NCI-H82 treated with DMSO at 0.1 percent for 48 hours (cell line): Measurements from ENCODE around the gene PTPN6.
"Not testable (repeated sequence)": the region's sequence is repeated elsewhere in the genome, so short reads cannot be mapped to it uniquely, and the experiment has no call there.

Source experiments
- DNase-seq: peaks from one replicate; lab custom pipeline; 2025; ENCODE audit not compliant: unreplicated experiment; lab: John Stamatoyannopoulos, UW

PTPN6 gene

DNA sequence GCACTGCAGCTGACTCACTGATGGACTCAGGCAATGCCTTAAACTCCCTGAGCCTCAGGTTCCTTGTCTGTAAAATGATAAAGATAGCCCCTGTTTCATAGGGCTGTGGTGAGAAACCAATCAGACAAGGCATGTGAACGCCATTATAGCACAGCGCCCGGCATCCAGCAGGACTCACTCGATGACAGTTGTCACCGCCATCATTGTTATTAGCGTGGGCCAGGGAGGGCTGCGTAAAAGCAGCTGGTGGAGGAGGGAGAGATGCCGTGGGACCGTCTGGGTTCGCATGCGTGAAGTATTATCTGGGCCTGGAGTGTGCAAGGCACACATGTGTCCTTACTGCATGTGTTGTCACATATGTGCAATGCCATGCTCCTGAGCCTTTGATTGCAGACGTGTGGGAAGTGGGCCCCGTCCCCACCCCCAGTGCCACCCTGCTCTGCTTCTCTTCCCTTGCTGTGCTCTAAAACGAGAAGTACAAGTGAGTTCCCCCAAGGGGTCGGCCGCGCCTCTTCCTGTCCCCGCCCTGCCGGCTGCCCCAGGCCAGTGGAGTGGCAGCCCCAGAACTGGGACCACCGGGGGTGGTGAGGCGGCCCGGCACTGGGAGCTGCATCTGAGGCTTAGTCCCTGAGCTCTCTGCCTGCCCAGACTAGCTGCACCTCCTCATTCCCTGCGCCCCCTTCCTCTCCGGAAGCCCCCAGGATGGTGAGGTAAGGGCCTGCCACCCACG, at the start of gene PTPN6:
PTPN6 (plus strand) TSS at position 546 of the 730 bp plus-strand sequence; CDS start at position 703, 157 bp downstream.
- DNase-seq = no peak

DNA sequence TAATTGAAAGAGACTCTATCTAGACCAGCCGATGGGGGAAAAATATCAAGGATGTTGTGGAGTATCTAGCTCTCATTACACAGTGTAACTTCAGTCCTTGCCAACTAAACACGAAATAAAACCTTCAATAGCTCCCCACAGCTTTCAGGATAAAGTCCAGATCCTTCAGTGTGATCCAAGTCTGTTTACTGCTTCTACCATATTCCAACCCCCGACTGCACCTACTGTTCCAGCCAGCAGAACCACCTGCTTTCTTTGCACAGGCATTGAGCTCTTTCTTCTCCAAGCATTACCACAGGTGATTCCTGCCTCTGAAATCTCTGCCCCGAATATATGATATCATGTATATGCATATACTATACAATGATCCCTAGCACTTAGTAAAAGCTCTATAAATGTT, 48.7 kb upstream of the PTPN6 start:
- DNase-seq = no peak

DNA sequence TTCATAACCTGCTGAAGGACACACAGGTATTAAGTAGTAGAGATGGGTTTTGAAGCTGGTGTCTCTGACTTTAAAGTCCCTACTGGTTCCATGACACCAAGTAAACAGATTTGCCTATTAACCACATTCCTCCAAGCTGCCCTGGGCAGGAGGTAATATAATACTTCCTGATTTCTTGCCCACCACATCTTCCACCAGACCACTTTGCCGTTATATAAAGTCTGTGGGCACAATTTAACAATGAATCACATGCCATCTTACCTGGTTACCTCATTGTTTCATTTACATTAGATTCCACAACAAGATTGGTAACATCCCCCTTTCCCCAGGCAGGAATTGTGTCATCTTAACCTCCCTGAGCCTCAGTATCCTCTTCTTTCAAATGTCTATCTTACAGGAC, 47.4 kb upstream of the PTPN6 start:
- DNase-seq = no peak

DNA sequence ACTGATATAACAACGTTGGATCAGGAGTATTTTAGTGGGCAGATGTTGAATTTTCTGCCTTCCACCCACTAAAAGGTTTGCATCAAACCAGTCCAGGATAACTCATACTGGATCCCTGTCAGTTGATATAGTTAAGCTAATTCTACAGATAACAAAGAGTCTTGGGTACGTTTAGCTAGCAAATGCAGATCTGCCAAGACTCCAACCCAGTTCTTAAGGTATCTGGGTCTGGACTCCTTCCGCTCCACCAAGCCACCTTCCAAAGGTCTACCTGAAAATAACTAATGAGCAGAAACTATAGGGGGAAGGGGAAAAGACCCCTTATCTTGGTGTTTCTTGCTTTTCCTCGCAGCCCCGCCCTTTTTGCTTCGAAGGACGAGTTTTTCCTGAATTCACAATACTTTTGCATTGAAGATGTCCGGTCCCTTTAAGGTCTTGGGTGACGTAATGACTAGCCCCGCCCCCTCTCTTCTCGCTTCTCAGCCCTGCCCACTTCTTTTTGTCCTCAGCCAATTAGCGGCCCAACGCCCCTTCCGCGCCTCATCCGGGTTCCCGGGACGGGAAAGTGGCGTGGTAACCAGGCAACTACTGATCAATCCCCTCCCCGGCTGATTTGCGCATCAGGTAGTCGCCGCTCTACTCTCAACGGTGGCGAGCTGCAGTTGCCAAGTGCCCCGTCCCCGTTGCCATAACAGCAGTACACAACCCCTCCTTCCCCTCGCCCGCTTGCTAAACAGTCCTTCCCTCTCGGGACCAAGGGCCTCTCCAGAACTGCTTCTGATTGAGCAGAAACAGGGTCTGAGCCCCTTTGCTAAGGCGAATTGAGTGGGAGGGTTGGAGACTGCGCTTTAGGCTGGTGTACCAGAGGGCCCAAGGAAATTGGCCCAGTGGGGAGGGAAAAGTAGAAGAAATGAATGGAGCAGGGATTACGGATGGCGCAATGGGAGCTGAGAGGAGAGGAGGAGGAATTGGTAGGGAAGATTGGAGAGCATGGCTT, 46.6 kb upstream of the PTPN6 start, which contains the start of gene LRRC23:
LRRC23 (plus strand) TSS at position 543 of the 997 bp plus-strand sequence. CDS start 812 bp downstream, outside the sequence.
- peak; percentile 96 for DNase-seq

DNA sequence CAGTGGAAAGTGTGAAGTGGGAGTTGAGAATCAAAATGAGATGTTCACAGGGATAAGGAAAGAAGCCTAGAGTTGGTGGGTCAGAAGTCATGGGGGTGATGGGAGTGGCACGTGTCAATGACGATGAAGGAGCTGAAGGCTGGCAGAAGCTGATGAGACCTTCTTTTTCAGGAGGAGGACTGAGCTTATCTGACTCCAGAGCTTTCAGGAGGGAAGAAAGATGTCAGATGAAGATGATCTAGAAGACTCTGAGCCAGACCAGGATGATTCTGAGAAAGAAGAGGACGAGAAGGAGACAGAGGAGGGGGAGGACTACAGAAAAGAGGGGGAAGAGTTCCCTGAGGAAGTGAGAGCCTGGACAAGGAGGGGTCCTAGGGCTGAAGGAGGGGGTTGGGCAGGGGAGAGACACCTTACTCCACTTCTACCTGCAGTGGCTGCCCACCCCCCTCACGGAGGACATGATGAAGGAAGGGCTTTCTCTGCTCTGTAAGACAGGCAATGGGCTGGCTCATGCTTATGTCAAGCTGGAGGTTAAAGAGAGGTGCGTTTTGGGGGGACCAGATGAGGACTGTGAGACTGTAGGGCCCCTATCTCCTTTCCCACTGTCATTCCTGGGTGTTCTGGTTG, 45.6 kb upstream of the PTPN6 start:
- DNase-seq = no peak

DNA sequence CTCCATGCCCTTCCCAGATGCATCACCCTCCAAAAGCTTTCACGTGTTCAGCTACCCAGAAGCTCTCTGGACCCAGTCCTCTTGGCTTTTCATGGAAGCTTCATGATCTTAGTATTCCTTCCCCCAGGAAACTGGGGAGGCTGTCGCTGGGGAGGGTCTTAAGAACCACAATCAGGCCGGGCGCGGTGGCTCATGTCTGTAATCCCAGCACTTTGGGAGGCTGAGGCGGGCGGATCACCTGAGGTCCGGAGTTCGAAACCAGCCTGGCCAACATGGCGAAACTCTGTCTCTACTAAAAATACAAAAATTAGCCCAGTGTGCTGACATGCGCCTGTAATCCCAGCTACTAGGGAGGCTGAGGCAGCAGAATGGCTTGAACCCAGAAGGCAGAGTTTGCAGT, 43.0 kb upstream of the PTPN6 start:
- DNase-seq = not testable (repeated sequence)

DNA sequence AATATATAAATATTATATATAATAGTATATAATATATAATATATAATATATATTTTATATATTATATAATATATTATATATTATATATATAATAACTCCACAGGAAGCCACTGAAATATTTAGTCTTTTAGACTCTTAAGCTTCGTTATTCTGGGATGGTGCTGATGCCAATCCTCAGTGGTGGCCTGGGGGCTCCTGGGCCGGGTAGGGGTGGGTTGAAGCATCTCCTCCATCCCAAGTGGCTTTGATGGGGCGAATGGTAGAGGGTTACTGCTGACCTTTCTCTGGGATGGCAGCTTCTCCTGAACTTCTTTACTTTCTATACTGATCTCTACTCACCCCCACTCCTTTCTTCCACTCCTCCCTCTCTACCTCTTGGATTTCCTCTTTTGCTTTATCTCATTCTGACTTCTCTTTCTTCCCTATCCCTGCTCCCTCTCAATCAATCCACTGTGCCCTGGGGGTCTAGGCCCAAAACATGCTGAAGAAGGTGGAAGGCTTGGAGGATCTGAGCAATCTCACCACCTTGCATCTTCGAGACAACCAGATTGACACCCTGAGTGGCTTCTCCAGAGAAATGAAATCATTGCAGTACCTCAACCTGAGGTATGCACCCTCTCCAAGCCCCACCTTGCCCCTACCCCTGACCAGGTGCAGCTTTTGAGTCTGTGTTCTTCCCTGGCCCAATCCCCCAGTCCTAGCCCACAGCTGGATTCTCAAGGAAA, 41.6 kb upstream of the PTPN6 start:
- DNase-seq = no peak

DNA sequence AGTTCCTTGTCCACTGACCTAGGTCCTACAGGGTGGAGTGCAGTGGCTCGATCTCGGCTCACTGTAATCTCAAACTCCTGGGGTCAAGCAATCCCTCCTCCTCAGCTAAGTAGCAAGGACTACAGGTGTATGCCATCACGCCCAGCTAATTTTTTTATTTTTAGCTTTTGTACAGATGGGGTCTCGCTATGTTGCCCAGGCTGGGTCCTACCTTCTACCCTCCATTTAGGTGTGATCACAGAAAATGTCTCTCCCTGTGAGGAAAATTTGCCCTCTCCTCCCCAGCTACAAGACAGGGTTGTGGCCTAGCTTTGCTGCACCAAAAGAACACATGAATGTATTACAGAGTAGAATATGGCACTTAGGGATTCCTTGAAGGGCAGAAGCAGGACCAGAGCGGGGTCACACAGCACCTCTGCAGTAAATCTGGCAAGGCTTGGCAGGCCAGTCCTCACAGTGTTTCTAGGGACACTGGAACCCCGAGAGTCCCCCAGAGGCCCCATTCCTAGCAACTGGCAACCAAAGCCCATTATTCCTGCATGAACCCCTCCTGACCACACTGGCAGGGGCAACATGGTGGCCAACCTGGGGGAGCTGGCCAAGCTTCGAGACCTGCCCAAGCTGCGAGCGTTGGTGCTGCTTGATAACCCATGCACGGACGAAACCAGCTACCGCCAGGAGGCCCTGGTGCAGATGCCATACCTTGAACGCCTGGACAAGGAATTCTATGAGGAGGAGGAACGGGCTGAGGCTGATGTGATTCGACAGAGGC, 38.8 kb upstream of the PTPN6 start:
- DNase-seq = no peak

DNA sequence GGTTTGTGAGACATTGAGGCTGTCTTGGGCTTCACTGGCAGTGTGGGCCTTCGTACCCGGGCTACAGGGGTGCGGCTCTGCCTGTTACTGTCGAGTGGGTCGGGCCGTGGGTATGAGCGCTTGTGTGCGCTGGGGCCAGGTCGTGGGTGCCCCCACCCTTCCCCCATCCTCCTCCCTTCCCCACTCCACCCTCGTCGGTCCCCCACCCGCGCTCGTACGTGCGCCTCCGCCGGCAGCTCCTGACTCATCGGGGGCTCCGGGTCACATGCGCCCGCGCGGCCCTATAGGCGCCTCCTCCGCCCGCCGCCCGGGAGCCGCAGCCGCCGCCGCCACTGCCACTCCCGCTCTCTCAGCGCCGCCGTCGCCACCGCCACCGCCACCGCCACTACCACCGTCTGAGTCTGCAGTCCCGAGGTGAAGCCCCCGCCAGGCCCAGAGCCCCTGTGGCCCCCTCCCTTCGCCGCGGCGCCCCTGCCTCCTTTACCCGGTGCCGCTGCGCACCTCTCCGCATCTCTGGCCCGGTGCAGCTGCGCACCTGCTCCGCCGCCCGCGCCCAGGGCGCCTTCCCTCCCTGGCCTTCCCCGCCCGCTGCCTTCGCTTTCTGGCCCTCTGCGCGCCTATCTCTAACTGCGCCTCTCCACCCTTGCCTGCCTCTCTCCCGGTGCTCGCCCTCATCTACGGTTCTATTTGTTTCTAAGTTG, 36.8 kb upstream of the PTPN6 start, which contains the start of gene ENO2:
ENO2 (plus strand) TSS at position 335 of the 701 bp plus-strand sequence. CDS start 1,253 bp downstream, outside the sequence.
- no peak for DNase-seq

DNA sequence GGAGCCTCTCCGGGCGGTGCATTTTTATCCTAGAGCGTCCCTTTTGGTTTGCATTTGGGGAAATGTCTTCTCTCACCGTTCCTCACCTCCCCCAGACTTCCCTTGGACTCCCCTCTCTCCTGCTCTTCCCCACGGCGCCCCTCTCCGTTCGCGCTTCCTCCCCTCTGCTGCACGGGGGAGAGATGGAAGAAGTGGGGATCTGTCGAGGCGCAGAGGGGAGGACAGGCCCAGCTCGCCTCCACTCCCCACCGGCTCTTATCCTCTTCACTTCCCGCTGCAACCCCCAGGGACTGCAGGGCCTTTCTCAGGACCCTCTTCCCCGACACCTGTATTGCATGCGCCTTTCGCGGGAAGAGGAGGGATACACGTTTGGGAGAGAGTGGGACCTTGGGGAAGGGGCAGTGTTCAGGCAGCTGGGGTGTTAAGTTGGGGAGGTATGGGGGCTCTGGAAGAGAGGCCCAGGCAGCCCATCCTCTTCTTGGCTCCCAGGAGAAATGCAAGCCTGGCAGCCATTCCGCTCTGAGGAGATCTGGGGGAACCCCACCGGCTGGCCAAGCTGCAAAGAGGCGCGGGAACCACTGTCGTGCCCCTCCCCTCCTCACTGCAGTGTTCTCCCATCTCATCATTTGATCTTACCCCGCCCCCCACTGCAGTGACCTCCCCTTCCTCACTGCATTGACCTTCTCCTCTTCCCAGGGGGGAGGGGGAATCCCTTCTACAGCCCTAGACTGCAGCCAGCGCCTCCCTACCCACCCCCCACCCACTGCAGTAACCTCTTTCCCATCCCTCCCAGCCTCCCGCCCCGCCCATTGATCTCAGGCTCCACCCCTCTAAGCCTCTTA, 36.0 kb upstream of the PTPN6 start:
- peak; percentile 92 for DNase-seq

DNA sequence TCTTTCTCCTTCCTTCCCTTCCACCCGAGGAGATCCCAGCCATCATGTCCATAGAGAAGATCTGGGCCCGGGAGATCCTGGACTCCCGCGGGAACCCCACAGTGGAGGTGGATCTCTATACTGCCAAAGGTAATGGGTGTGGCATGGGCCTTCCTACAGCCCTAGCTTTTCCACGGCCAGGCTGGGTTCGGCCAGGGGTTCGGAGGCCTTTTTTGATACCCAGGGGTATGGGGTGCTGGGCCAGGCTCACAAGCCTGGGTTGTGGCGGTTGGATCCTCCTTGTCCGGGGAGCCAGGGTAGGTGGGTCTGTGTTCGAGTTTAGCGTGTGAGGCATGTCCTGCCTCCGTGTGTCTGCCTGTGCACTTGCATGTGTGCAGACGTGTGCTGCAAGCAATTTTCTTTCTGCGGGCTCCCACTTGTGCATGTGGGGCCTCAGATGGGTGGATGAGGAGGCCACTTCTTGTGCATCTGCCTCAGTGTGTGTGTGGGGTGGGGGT, 35.3 kb upstream of the PTPN6 start:
- DNase-seq = no peak

DNA sequence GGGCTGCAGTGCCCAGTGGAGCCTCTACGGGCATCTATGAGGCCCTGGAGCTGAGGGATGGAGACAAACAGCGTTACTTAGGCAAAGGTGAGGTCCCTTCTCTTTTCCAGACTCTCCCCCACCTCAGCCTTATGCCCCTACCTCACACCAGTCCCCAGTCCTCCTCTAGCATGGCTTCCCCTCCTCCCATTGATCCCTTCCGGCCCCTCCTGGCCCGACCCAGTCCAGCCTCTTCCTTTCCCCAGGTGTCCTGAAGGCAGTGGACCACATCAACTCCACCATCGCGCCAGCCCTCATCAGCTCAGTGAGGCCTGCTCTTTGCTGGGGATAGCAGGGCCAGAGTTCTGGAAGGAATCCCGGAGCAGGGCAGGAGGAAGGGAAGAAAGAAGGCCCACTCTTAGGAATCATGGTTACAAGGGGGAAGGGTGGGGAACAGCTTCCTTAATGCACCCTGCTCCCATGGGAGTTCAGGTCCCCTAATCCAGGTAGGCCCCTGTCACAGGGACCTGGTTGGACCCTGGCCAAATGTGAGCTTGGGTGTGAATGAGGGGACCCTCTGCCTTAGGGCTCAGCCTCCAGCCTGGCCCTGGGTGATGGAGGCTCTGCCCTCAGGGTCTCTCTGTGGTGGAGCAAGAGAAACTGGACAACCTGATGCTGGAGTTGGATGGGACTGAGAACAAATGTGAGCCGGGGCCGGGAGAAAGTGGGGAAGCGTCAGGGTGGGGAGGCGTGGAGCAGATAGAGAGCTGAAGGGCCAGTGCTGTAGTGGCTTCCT, 34.5 kb upstream of the PTPN6 start:
- DNase-seq = no peak

DNA sequence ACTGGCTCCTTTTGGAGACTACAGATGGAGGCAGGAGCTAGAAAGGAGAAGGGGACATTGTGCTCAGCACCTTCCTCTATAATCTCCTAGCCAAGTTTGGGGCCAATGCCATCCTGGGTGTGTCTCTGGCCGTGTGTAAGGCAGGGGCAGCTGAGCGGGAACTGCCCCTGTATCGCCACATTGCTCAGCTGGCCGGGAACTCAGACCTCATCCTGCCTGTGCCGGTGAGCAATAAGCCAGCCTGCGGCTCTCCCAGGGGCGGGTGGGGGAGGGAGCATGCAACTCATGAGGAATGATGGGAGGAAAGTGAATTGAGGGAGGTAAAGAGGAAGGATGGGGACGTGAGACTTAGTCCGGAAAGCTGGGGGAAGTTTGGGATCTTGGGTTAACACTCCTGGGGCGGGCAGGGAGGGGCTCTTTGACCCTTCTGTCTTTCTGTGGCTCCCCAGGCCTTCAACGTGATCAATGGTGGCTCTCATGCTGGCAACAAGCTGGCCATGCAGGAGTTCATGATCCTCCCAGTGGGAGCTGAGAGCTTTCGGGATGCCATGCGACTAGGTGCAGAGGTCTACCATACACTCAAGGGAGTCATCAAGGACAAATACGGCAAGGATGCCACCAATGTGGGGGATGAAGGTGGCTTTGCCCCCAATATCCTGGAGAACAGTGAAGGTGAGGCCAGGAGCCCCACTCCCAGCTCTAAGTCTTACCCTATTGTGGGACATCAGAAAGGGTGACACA, 33.5 kb upstream of the PTPN6 start:
- no peak for DNase-seq

DNA sequence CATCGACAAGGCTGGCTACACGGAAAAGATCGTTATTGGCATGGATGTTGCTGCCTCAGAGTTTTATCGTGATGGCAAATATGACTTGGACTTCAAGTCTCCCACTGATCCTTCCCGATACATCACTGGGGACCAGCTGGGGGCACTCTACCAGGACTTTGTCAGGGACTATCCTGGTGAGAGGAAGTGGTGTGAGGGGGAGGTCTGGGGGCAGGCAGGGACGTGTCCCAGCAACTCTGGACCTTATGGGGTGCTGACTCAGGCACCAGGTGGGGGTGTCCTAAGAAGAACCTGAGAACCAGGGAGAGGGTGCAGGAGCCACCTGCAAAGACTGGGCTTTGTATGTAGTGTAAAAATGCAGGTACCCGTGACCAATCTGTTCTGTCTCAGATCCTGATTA, 31.6 kb upstream of the PTPN6 start:
- no peak for DNase-seq

DNA sequence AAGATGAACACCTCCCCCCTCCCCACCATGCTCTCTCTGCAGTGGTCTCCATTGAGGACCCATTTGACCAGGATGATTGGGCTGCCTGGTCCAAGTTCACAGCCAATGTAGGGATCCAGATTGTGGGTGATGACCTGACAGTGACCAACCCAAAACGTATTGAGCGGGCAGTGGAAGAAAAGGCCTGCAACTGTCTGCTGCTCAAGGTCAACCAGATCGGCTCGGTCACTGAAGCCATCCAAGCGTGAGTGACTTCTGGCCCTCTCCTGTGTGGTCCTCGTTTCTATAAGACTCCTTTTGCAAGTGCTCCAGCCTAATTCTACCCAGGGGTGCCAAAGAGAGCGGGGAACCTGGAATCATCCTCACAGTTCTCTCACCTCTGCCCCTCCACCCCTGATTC, 29.6 kb upstream of the PTPN6 start:
- DNase-seq = no peak

DNA sequence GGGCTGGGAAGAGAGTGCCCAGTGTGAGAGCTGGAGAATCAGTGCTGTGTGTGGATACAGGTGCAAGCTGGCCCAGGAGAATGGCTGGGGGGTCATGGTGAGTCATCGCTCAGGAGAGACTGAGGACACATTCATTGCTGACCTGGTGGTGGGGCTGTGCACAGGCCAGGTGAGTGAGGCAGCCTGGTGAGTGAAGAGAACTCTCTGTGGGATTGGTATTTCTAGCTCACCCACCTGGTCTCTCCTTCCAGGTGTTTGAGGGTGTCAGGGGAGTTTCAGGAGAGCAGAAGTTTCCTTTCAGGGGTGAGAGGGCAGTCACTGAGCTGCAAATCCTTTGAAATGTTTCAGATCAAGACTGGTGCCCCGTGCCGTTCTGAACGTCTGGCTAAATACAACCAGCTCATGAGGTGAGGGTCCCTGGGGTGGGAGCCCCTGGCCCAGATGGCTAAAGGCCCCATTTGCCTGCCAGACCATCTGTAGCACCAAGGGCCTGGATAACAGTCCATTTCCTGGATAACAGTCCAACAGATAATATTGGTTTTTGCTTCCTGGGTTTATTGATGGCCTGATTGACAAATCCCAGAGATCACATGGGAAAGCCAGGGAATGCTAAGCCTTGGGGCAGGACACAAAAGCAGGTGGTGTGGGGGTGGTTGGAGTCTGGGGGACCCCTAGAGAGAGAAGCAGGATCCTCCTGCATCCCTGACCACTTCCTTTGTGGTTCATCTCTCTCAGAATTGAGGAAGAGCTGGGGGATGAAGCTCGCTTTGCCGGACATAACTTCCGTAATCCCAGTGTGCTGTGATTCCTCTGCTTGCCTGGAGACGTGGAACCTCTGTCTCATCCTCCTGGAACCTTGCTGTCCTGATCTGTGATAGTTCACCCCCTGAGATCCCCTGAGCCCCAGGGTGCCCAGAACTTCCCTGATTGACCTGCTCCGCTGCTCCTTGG, 28.9 kb upstream of the PTPN6 start:
- no peak for DNase-seq
